GM18508 (cell line): ENCODE measurements around the gene EPB41L5.
"Not testable (repeated sequence)": the region's sequence is repeated elsewhere in the genome, so short reads cannot be mapped to it uniquely, and the experiment has no call there.

Experiments used
- ATAC-seq: cut with Tn5 transposase; IDR thresholded peaks from one replicate; pipeline ENCODE4 v1.9.1; 2021; ENCODE audit warnings: moderate number of reproducible peaks; ENCODE audit not compliant: insufficient read depth, unreplicated experiment

Gene EPB41L5

DNA sequence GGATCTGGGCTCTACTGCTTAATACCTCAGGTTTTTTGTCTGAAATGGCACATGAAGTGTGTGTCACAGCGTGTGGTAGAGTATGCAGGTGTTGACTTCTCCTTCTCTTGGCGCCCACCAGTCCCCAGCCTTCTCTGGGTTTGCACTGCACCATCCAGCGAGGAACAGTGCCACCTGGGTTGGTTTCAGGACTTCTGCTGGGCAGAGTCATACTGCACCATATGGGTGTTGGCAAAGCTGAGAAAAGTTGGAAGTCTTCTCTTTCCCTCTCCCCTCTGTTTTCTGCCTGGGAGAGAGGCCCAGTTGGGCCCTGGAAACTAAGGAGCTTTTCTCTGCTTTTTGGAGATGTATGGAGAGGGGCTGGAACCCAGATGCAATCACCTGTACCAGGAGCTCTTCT, 166.5 kb downstream of the EPB41L5 start:
- ATAC-seq = no peak

DNA sequence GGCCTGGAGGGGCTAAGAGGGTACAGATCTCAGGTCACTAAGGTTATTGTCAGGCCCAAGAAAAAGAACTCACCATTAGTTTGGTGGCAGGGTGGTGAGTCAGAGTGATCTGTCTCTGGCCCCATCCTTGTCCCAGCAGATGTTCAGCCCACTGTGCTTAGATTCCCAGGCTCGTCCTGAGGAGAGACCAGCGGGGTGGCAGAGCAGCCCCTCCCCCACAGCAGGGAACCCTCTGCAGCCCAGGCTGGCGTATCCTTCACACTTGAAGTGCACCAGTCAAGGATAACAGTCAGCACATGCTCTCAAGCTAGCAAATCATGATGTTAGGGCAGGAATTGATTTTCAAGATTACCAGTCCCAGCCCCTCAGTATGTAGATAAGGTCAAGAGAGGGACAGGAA, 167.2 kb downstream of the EPB41L5 start:
- no peak for ATAC-seq

DNA sequence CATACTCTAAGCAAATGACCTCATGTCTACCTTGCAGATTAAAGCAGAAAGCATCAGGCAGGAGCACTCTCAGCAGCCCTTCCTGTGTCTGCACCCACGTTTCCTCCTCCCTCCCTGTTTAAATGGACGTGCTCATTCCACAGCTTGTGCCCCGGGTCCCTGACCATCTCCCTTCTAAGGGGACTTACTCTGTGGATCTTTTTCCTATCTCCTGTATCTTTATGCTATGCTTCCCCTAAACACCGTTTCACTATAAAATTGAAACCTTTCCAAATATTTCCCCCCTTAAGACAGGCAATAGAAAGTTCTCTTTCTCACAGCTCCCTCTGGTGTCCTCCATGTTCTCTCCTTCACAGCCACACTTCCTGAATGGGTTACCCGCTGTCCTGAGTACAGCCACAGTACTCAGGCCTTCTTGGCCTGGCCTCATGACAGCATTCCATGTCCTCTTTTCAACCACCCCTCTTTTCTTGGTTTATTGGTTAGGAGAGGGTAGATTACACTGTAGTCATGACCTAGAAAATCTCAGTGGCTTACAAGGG, 169.2 kb downstream of the EPB41L5 start:
- no peak for ATAC-seq

DNA sequence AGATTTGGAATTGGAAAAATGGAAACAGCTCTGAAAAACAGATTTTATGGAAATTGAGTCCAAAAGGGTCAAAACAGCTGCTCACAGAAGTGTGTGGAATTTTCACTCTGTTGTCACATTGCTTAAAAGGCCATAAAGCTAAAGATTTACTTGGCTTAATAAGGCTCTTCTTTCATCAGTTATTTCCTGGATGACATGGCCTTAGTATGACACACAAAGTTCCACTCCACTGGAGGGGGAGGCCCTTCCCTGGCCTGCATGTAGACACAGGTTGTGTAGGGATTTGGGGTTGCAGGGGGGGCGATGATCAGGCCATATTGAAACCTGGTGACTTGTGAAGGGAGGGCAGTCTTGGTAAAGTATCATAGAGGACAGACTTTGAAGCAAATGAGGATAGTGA, 176.3 kb downstream of the EPB41L5 start:
- ATAC-seq = no peak

DNA sequence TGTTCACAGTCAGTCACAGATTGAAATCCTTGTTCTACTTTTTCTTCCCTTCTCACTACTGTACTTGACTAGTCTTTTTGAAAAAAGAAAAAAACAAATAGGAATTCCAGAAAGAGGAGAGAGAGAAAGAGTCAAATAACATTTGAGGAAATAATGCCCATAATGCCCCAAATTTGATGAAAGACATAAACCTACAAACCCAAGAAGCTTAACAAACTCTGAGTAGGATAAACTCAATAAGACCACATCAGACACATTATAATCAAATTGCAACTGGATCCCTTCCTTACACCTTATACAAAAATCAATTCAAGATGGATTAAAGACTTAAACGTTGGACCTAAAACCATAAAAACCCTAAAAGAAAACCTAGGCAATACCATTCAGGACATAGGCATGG, 179.4 kb downstream of the EPB41L5 start:
- no peak for ATAC-seq

DNA sequence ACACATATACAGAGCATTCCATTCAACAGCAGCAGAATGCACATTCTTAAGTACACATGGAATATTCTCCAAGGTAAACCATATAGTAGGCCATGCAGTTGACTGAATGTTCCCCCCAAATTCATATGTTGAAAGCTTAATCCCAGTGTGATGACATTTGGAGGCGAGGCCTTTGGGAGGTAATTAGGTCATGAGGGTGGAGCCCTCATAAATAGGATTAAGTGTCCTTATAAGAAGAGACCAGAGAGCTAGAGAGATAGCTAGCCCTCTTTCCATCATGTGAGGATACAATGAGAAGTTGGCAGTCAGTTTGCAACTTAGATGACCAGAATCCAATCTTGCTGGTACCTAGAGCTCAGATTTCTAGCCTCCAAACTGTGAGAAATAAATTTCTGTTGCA, 182.7 kb downstream of the EPB41L5 start:
- ATAC-seq = no peak

DNA sequence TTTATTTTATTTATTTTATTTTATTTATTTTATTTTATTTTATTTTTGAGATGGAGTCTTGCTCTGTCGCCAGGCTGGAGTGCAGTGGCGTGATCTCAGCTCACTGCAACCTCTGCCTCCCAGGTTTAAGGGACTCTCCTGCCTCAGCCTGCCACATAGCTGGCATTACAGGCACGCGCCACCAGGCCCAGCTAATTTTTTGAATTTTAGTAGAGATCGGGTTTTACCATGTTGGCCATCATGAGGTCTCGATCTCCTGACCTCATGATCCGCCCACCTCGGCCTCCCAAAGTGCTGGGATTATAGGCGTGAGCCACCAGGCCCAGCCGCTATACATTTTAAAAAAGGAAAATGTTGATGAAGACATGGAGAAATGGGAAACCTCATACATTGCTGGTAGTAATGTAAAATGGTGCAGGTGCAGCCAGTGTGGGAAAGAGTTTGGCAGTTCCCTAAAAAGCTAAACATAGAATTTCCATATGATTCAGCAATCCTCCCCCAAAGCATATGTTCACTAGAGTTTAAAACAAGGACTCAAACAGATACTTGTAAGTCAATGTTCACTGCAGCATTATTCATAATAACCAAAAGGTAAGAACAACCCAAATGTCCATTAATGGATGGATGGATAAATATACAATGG, 187.1 kb downstream of the EPB41L5 start:
- ATAC-seq = not testable (repeated sequence)

DNA sequence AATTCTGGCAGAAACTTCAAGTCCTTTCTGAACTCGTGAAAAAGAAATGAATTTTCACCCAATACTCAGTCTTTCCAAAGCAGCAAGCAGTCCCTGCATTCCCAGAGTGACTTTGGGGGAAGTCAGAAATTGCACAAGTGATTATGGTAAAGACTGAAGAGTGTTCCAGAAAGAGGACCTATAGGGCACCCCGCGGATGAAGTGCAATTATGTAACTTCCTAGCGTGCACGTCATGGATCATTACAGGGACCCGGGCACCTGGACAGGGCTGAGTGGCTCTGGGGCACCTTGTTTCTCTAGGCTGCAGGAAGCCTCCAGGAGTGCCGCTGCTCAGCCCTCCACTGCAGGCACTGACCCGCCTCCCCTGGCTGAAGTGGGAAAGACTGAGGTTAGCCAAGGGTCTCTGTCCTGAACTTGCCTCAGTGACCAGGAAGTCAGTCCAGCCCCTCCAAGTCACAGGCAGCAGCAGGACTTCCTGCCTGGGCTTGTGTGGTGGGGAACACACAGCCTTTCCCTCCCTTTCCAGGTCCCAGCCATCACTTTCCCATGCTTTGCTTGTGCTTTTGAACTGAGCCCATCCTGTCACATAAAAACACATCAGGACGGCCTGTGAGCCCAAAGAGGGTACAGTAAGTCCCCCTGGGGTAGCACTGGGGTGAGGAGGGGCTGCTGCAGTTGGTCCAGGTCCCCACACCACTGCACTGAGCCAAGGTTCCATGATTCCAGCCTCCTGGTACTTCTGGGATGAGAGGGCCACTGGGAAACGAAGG, 190.6 kb downstream of the EPB41L5 start:
- ATAC-seq = no peak

DNA sequence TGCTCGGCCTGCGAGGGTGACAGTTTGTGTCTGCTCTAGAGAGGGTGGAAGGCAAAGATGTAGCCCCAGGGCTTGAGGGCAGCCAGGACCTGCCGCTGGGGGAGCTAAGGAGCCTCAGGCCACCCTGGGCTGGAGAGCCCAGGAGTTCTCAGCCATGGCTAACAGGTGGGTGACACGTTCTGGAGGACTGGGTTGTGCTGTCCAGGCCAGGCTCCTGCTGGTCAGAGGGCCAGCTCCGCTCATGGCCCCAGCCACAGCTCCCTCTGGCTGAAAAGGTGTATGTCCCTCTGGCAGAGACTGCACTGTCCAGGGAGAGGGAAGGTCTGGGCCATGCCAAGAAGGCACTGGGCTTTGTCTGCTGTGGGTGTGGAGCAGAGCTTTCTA, 191.1 kb downstream of the EPB41L5 start:
- no peak for ATAC-seq

DNA sequence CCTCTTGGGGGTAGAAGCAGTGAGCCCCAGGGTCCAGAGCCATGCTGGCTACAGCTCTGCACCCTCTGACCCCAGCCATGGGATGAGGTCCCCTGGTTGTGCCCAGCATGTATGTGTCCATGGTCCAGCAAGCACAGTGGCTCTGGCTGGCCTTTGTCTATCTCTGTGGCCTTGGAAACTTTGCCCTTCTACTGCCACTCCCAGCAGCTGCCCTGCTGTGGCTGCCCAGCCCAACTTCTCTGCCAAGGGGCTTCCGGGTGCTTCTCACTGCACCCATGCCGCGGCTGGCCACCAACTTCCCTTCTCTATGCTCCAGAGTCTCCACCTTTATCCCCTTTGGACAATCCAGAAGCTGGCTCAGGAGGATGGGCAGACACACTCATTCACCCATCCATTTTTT, 191.5 kb downstream of the EPB41L5 start:
- no peak for ATAC-seq

DNA sequence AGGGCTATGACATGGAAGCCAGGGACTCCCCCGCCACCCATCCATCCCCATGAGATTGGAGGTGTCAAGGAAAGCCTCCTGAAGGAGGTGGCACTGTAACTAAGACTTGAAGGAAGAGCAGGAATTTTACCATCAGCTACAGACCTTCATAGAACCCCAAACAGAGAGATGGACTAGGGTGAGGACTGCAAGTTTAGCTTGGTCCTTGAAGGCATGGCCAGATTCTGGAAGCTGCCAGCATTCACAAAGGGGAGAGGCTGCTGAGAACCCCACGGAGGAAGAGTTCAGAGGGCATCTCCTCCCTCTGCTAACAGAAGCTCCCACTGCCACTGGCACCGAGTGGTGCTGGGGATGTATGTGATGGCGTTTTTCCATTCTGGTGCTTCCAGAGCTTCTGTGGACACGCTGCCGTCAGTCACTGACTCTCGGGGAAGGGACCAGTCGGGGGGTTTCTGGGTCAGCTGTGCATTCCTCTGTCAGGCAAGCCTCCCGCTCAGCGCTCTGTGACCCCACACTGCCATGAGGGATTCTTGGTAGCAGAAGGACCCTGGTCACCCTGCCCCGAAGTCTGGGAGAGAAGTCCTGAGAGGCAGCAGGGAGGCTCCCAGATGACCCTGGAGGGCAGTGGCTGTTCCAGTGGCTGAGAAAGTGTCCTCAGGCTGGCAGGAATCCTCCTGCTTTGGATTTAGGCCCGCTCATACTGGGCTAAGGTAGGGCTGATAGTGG, 192.2 kb downstream of the EPB41L5 start:
- ATAC-seq = no peak

DNA sequence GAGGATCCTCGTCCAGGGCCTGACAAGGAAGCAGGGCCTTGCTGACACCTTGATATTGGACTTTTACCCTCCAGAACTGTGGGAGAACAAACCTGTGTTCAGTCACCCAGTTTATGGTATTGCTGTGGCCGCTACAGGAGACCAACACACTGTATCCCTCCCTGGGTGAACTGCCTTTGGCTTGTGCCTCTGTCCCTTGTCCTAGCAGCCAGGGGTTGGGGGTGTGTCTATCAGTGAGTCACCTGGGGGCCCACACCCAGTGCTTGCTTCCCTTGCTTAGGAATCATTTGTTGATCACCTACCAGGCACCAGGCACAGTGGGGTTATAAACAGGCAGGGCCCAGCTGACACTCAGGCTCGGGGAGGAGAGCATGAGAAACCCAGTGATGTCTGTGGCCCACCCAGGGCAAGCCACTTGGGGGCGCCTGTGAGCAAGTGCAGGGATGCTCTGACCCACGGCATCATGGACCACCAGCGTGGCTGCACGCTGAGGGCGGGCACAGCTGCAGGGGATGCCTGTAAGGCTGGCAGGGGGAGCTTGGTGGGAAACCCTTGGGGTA, 193.2 kb downstream of the EPB41L5 start:
- ATAC-seq = no peak

DNA sequence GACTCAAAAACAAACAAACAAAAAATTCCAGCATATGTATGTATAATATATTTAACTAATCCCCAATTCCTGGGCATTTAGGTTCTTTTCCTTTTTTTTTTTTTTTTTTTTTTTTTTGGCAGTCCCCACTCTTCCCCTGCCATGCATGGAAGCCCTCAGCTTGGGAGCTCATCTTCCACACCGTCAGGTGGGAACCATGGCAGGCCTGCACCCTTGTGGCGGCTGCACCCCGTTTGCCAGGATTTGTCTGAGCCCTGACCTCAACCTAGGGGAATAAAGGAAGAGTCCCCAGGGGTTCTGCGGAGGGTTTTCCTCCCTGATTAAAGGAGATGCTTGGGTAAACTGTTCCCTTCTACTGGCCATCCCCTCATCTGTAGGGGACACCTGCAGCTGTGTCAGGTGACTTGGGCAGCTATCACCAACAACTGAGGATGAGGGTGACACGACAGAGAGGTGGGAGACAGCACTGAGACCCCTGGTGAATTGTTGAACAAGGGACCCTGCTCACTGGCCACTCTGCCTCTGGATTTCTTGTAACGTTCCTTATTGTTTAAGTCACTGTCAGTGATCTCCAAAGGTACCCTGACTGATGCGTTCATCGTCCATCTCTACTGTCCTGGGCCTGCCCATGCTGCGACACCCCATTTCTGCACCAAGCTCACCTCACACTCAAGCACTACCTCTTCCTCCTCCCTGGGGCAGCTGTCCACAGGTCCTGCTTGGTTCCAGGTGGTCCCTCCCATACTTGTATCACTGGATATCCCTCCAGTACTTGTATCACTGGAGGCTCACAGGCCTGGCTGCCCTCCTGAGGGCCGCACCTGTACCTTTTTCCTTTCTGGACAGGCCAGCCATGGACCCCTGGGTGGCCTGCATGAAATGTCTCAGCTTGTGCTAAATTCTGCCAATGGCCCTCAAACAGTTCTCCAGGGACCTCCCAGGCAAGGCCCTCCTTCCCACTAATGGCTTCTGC, 195.8 kb downstream of the EPB41L5 start:
- ATAC-seq = no peak

DNA sequence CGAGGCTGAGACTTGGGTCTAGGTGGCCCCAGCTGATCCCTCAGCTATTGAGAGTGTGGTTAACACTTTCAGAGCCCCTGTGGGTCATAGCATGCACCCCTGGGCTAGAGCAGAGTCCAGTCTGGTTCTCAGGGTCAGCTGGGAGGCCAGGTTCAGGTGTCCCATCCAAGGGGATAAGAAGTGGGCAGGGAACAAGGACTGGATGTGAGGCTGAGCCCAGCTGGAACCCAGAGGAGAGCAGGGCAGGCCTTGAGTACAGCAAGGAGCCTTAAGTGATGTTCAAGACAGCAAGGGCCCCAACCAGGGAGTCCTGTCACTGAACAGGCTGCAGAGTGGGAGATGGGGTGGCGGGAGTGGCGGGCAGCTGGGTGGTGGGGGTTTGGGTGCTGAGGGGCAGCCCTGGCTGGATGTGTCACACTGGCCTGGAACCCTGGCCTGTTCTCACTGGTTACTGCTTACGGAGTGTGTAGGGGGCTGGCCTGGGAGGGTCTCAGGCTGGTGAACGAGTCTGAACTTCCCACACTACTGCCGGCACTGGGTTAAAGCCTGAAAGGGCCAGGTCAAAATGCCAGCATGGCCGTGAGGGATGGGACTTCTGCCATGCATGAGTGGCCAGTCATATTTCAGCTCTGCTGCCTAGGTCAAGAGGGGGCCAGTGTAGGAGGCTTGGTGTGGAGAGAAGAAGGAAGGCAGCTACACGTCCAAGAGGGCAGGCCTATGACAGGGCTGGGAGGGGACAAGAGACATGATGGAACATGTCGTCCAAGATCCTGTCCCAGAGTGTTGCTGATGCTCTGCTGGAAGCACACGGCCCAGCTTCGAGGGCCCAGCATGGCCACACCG, 196.8 kb downstream of the EPB41L5 start:
- ATAC-seq = no peak

DNA sequence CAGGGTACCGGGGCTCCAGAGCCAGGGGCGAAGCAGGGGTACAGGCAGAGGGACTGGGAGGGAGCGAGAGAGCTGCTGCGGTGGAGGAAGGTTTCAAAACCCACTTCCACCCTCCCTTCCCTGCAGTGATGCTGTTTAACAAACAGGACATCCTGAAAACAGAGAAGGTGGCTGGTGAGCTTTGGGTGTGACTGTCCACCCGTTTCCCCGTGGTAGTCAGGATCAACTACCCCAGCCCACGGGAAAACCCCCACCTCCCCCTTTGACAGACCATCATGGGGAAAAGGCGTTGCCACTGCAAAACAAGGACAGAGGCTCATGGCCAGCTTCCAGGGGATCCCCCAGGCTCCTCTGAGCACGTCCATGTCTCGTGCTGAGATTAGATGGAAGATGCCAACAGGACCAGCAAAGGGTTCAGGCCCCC, 197.4 kb downstream of the EPB41L5 start:
- ATAC-seq = no peak

DNA sequence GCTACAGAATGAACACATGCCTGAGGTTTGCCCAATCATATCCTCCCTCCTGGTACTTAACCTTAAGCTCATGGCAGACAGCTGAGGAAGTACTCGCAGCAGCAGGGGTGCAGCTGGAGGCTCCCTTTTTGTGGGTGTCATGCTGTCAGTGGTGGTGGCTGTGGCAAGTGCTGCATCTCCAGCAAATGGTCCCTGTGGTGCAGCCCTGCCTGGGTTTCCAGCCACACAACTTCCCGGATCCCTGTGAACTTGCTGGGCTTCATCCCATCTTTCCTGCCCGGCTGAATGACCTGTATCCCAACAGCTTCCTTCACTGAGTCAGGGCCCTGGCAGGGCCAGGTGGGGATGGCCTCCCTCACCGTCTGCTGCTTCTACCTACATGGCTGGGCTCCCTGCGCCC, 205.3 kb downstream of the EPB41L5 start:
- ATAC-seq = no peak

DNA sequence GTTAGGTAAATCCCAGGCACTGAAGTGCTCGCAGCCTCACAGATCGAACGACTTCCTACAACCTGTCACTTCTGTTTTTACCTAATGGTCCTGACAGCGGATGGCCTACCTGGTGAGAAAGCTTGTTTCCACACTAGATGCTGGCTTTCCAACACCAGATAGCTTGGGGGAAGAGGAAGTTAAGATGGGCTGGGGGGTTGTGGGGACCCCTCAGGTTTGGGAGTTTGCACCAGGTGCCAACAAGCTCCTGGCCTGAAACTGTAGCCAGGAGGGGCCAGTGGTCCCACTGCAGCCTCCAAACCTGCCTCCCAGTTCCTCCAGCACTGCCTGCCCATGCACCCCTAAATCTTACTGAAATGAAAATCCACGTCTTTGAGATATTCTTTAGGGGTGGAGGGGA, 206.4 kb downstream of the EPB41L5 start:
- ATAC-seq = no peak

DNA sequence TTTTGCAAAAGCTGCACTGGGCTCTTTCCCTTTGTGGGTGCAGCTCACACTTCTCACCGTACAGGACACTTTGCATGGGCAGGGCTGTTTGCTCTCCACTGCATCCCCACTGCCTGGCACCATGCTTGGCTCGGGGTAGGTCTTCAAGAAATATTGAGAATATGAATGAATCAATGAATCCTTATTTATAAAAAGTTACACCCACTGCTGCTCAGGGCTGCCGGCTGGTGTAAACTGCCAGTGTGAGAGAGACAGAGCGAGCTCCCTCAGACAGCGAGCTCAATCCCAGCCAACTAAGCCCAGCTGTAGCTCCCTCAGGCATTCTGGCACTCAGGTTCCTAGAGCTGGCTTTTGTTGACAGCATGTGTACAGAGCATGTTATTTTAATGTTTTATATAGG, 206.9 kb downstream of the EPB41L5 start:
- no peak for ATAC-seq

DNA sequence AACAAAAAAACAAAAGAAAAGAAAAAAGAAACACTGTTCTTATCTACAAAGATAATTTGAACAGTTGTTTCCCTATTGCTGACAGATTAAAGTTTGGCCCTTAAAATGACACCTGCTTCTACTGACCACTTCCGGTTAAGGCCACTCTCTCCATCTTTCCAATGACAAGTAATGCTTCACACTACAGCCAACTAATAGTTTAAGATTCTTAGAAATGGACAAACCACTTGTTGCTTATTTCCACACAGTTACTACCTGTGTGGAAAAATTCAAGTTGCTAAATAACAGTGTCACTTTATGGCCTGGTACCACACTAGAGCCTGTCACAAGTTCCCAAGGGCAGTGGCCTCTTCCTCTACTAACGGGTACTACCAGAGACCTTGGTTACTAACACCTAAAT, 207.9 kb downstream of the EPB41L5 start:
- ATAC-seq = no peak
